ENCODE data around the gene CTCFL. TPM values are rescaled to one million over a fixed set of nuclear protein-coding genes. Genes with fewer than 3 reads are reported as not detected.

CTCFL gene
- total and polyA plus RNA-seq, 4 donors = 0.05 to 0.08 (median 0.08) TPM; not detected in 1

GRCh38 chr20:57573242-57573641, 48.3 kb upstream of the CTCFL start:
- no peak for DNase-seq (ENCODE audit: low spot score)
- WGBS = 82% methylated on average over 12 of the region's 12 CpGs
- Histone ChIP-seq H3K4me1 (ENCODE audit: control insufficient read depth in 4 of 4, insufficient read depth in 4 of 4, low read length in 3 of 4) (peaks cover 4 to 41% (median 25%) of the 10 kb centered on the region in 4 donors), H3K4me3 (ENCODE audit: low read depth in 1 of 3, low read length in 3 of 3) (no peak overlapping the region), H3K36me3 (ENCODE audit: control insufficient read depth in 4 of 4, insufficient read depth in 3 of 4, low read depth in 1 of 4, low read length in 3 of 4) (no peaks in the 10 kb centered on the region), H3K9me3 (ENCODE audit: control insufficient read depth in 4 of 4, low read length in 3 of 4) (no peaks in the 10 kb centered on the region), H3K27ac (ENCODE audit: low read depth in 1 of 2, low read length in 2 of 2) (no peak overlapping the region), H3K9ac (ENCODE audit: low read depth in 1 of 2, low read length in 2 of 2) (no peak overlapping the region), H3K27me3 (ENCODE audit: control insufficient read depth in 4 of 4, insufficient read depth in 4 of 4, low read length in 3 of 4) (no peaks in the 10 kb centered on the region)
- TF ChIP-seq REST (IDR thresholded peaks at IDR 0.05) = no peak
- TF ChIP-seq FOXA2 (IDR thresholded peaks at IDR 0.05) = no peak
- TF ChIP-seq YY1 (IDR thresholded peaks at IDR 0.05) = no peak
- no peak for TF ChIP-seq JUND (IDR thresholded peaks at IDR 0.05)
- no peak for TF ChIP-seq CTCF (IDR thresholded peaks at IDR 0.05; ENCODE audit: low read depth, low read length, missing input control)
- no peak for TF ChIP-seq TAF1 (conservative IDR thresholded peaks at IDR 0.05)
- TF ChIP-seq EGR1 (IDR thresholded peaks at IDR 0.05; ENCODE audit: low read depth in 2 of 2) = no peak
- no peak for TF ChIP-seq RXRA (IDR thresholded peaks at IDR 0.05)
- TF ChIP-seq GABPA (IDR thresholded peaks at IDR 0.05 in 1 of 2, conservative IDR thresholded peaks at IDR 0.05 in 1 of 2) = no peak
- no peak for TF ChIP-seq HNF4A (conservative IDR thresholded peaks at IDR 0.05)
- TF ChIP-seq MAX (IDR thresholded peaks at IDR 0.05) = no peak
- TF ChIP-seq ZBTB33 (IDR thresholded peaks at IDR 0.05) = no peak
- TF ChIP-seq ATF3 (IDR thresholded peaks at IDR 0.05) = no peak
- TF ChIP-seq HNF4G (IDR thresholded peaks at IDR 0.05) = no peak
- TF ChIP-seq FOXA1 (IDR thresholded peaks at IDR 0.05) = no peak
- TF ChIP-seq RAD21 (IDR thresholded peaks at IDR 0.05) = no peak
- no peak for TF ChIP-seq SP1 (IDR thresholded peaks at IDR 0.05)
- no peak for TF ChIP-seq NR2F2 (IDR thresholded peaks at IDR 0.05)

Data from liver (tissue), 9 donors.